ENCODE data around the gene PROC. TPM values are rescaled to one million over a fixed set of nuclear protein-coding genes. Genes with fewer than 3 reads are reported as not detected.

PROC gene
- total and polyA plus RNA-seq, 2 of the 8 experiments (the other 6 are each of a cell fraction or from before 2014, with no cell fraction given), result 1.5 to 1.6 TPM

- H2BK5ac ChIP-seq (ENCODE audit: low read depth, low read length), result no peak overlapping the region
- H3K23ac ChIP-seq (ENCODE audit: insufficient read length), result no peak overlapping the region
- H2BK12ac ChIP-seq (ENCODE audit: low read depth, low read length), result no peak overlapping the region
- 80% methylated on average over 2 of the region's 2 CpGs; no CpG with 5 or more reads in 1 of the 2 experiments for WGBS, 2 experiments (ENCODE audit: extremely low coverage in 1 of 2, insufficient coverage in 1 of 2, insufficient read length in 1 of 2, insufficient replicate concordance in 2 of 2, low coverage in 1 of 2, low lambda C conversion rate in 2 of 2, missing lambda C conversion rate in 1 of 2)
- H3K18ac ChIP-seq (ENCODE audit: extremely low read depth, low read length), result no peak overlapping the region
- no peak overlapping the region for H2AFZ ChIP-seq (ENCODE audit: low read length)
- no peak overlapping the region for H2AK5ac ChIP-seq (ENCODE audit: low read depth, low read length)
- H4K5ac ChIP-seq (ENCODE audit: insufficient read length, low read depth, low read length), result no peak overlapping the region
- H3K79me1 ChIP-seq (ENCODE audit: low read depth, low read length), result no peaks in the 10 kb centered on the region
- H4K8ac ChIP-seq (ENCODE audit: extremely low read depth, insufficient read depth, low read length), result no peak overlapping the region
- no peak overlapping the region for H3K27ac ChIP-seq (ENCODE audit: low read depth, low read length)
- H3K14ac ChIP-seq (ENCODE audit: insufficient read length), result no peak overlapping the region
- H3K56ac ChIP-seq (replicated peaks; ENCODE audit: insufficient read length, low read depth, low read length), result no peak overlapping the region
- peaks cover 0 to 4% (median 2%) of the 10 kb centered on the region in 4 experiments; a peak in 3 of 7 replicates for H3K4me1 ChIP-seq (replicated peaks in 1 of 4; ENCODE audit: control insufficient read depth in 3 of 4, insufficient read depth in 4 of 4, low read length in 3 of 4)
- H3K23me2 ChIP-seq (ENCODE audit: low read depth, low read length), result peaks cover 2% of the 10 kb centered on the region
- H2BK20ac ChIP-seq (ENCODE audit: low read length), result no peak overlapping the region
- CTCF ChIA-PET (ENCODE audit: partially characterized antibody), result interaction anchor here (0.7 to 0.8 kb wide), 2 partner anchors 8 to 30 kb away, joined by 3 to 4 read pairs; no protein-coding TSS in a partner anchor
- H3K4me3 ChIP-seq (ENCODE audit: extremely low read depth in 1 of 4, insufficient read depth in 2 of 4, low read depth in 3 of 4, low read length in 4 of 4), result no peak overlapping the region
- H3K79me2 ChIP-seq (ENCODE audit: control insufficient read depth in 1 of 2, insufficient read depth in 2 of 2, low read length in 2 of 2), result no peaks in the 10 kb centered on the region
- H4K91ac ChIP-seq (replicated peaks; ENCODE audit: insufficient read length, low read length), result no peak overlapping the region
- H4K20me1 ChIP-seq (replicated peaks in 1 of 2; ENCODE audit: control insufficient read depth in 1 of 2, insufficient read depth in 2 of 2, low read length in 2 of 2), result no peaks in the 10 kb centered on the region
- H3K9ac ChIP-seq (replicated peaks in 1 of 4; ENCODE audit: extremely low read depth in 1 of 4, low read depth in 3 of 4, low read length in 3 of 4), result no peak overlapping the region
- no peaks in the 10 kb centered on the region for H3K27me3 ChIP-seq (replicated peaks in 1 of 4; ENCODE audit: control insufficient read depth in 3 of 4, extremely low read depth in 1 of 4, insufficient read depth in 3 of 4, low read length in 3 of 4)
- no peak overlapping the region for H2BK15ac ChIP-seq (ENCODE audit: low read length)
- H3K9me3 ChIP-seq (ENCODE audit: insufficient read depth in 2 of 2, low read depth in 1 of 2, low read length in 1 of 2), result no peaks in the 10 kb centered on the region
- no peak overlapping the region for H3K4ac ChIP-seq (replicated peaks; ENCODE audit: insufficient read length, low read depth, low read length)
- no peaks in the 10 kb centered on the region for H3K36me3 ChIP-seq (ENCODE audit: control insufficient read depth in 2 of 4, insufficient read depth in 4 of 4, low read length in 3 of 4)
- POLR2A ChIA-PET (ENCODE audit: partially characterized antibody), result no interaction called here
- no peak for FAIRE-seq
- H2BK120ac ChIP-seq (replicated peaks; ENCODE audit: low read depth, low read length), result no peak overlapping the region
- no peak overlapping the region for H3K4me2 ChIP-seq (ENCODE audit: insufficient read depth in 1 of 2, low read depth in 2 of 2, low read length in 2 of 2)
- TF ChIP-seq CTBP2 (IDR thresholded peaks at IDR 0.05; ENCODE audit: borderline replicate concordance, insufficient read depth, insufficient read length, low read length), result no peak
- TF ChIP-seq EP300 (IDR thresholded peaks at IDR 0.05; ENCODE audit: borderline replicate concordance in 1 of 2, low read depth in 2 of 2, low read length in 2 of 2), result no peak
- TF ChIP-seq YY1 (IDR thresholded peaks at IDR 0.05; ENCODE audit: low read depth, low read length), result no peak
- TF ChIP-seq POU5F1 (IDR thresholded peaks at IDR 0.05; ENCODE audit: low read depth, low read length), result no peak
- no peak for TF ChIP-seq TAF1 (IDR thresholded peaks at IDR 0.05; ENCODE audit: low read depth, low read length)
- no peak for TF ChIP-seq TBP (IDR thresholded peaks at IDR 0.05; ENCODE audit: low read depth, low read length)
- no peak for TF ChIP-seq MAFK (IDR thresholded peaks at IDR 0.05; ENCODE audit: low read depth, low read length)
- TF ChIP-seq HDAC2 (IDR thresholded peaks at IDR 0.05; ENCODE audit: borderline replicate concordance in 1 of 2, low read depth in 2 of 2, low read length in 2 of 2), result no peak
- no peak for TF ChIP-seq E2F6 (IDR thresholded peaks at IDR 0.05)
- no peak for TF ChIP-seq FOSL1 (IDR thresholded peaks at IDR 0.05; ENCODE audit: insufficient read depth, low read depth, low read length)
- TF ChIP-seq SIRT6 (IDR thresholded peaks at IDR 0.05; ENCODE audit: low read length), result no peak
- TF ChIP-seq SIN3A (conservative IDR thresholded peaks at IDR 0.05 in 1 of 2, IDR thresholded peaks at IDR 0.05 in 1 of 2; ENCODE audit: low read depth in 1 of 2, low read length in 2 of 2), result no peak
- no peak for TF ChIP-seq HDAC6 (IDR thresholded peaks at IDR 0.05; ENCODE audit: low read depth, low read length)
- DNase-seq (ENCODE audit: low read depth in 1 of 2, low spot score in 2 of 2), result no peak
These were observed 11.8 kb upstream of the PROC start for GRCh38 chr2:127406454-127406853.
